Activated CD4-positive, alpha-beta T cell treated with anti-CD3 and anti-CD28 coated beads, Interleukin-2, amount 10 ng/mL, durations not matched to agents 7 days and 5 days (primary cell): ENCODE results near the gene CRY1. TPM values are rescaled to one million over a fixed set of nuclear protein-coding genes. Genes with fewer than 3 reads are reported as not detected.

Experiments used
- CTCF ChIA-PET: fragments of 350-600 bp; sonication (Branson Sonifier 250); formaldehyde crosslinking; loops from one replicate; lab custom pipeline; 2021; ENCODE audit warnings: antibody characterized with exemption; lab: Charles Lee
- POLR2A ChIA-PET: fragments of 350-600 bp; sonication (Branson Sonifier 250); formaldehyde crosslinking; loops from one replicate; lab custom pipeline; 2021; ENCODE audit warnings: antibody characterized with exemption; lab: Charles Lee
- DNase-seq: peaks from one replicate; pipeline ENCODE4 v3.0.0-alpha.2; 2020
- H3K27ac Mint-ChIP-seq: one replicate; pipeline ENCODE4 v1.8.0; 2021; ENCODE audit warnings: mild to moderate bottlenecking, moderate library complexity, mixed read lengths
- H3K27me3 Mint-ChIP-seq: one replicate; pipeline ENCODE4 v1.8.0; 2021; ENCODE audit warnings: mixed read lengths
- H3K36me3 Mint-ChIP-seq: one replicate; pipeline ENCODE4 v1.8.0; 2021; ENCODE audit warnings: low read depth, mixed read lengths
- H3K4me1 Mint-ChIP-seq: one replicate; pipeline ENCODE4 v1.8.0; 2021; ENCODE audit warnings: mixed read lengths
- H3K4me3 Mint-ChIP-seq: one replicate; pipeline ENCODE4 v1.8.0; 2021; ENCODE audit warnings: mild to moderate bottlenecking, moderate library complexity, mixed read lengths
- H3K9me3 Mint-ChIP-seq: one replicate; pipeline ENCODE4 v1.8.0; 2021; ENCODE audit warnings: mixed read lengths
- total RNA-seq, 2 experiments: library from RNA; stranded (reverse); gene quantifications; one replicate each; pipeline ENCODE4 v1.2.3, GENCODE V29; 2021

CRY1 gene
- total RNA-seq, 2 experiments from 2014 or later, result 12.2 to 12.9 TPM

DNA sequence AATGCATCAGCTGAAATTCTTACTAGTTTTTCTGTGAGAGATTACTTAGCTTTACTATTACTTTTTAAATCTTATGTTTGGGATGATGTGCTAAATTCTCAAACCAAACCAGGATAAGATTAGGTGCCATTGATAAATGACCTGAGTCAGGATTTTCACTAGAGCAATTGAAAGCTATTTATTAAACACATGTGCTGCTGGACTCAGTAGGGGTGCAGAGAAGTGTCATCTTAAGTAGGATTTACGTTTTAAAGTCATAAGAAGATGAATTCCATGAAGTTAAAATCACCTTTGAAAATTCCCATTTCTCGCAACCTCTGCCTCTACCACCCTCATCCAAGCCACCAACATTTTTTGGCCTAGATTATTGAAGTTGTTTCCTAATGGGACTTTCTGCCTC is 128.8 kb downstream of the CRY1 start:
- Mint-ChIP-seq H3K27me3 (no peaks in the 10 kb centered on the region), H3K4me3 (no peak overlapping the region), H3K27ac (no peak overlapping the region), H3K9me3 (no peaks in the 10 kb centered on the region), H3K36me3 (peaks cover 31% of the 10 kb centered on the region), H3K4me1 (peaks cover 12% of the 10 kb centered on the region)
- CTCF ChIA-PET, result interaction anchor here (0.5 kb wide), 1 partner anchor 666 kb away, joined by 3 read pairs; no protein-coding TSS in a partner anchor
- no peak for DNase-seq
- POLR2A ChIA-PET, result no interaction called here

DNA sequence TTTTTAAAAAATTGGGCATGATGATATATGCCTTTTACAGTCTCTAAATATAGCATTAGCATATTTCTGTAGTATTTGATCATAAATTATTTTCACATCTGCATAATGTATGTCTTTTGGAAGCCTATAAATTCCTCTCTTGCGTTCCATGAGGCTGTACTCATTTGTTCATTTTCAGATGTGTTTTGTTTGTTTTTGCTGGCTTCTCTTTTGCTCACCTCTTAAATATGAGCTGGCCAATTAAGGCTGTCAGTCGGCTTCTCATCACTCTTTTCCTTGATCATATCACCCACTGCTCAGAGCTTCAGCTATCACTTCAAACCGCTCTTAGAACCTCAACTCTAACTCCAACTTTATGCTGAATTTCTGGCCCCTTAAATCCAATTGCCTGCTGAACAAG is 131.1 kb downstream of the CRY1 start:
- H3K36me3 Mint-ChIP-seq, result peaks cover 21% of the 10 kb centered on the region
- H3K27me3 Mint-ChIP-seq, result no peaks in the 10 kb centered on the region
- H3K9me3 Mint-ChIP-seq, result no peaks in the 10 kb centered on the region
- H3K4me3 Mint-ChIP-seq, result no peak overlapping the region
- no peak for DNase-seq
- CTCF ChIA-PET, result no interaction called here
- H3K27ac Mint-ChIP-seq, result no peak overlapping the region
- POLR2A ChIA-PET, result no interaction called here
- H3K4me1 Mint-ChIP-seq, result peaks cover 27% of the 10 kb centered on the region

DNA sequence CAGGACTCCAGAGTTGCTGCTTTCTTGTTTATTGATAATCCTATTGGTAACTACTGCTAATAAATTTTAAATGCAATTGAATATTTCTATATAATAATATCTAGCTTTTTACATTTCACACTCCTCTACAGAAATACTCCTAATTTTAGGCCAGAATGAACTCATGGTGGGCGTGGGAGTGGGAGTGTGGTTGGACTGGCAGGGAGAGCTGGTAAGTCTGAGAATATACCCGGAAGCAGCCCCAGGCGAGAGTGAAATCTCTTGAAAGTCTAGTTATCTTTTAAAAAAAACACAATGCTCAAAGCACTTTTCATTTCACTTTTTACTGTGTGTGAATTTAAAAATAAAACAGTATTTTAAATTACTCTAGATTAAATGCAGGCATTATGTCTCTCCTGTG is 132.9 kb downstream of the CRY1 start:
- Mint-ChIP-seq H3K9me3 (no peaks in the 10 kb centered on the region), H3K4me1 (peaks cover 31% of the 10 kb centered on the region), H3K27ac (no peak overlapping the region), H3K36me3 (peaks cover 16% of the 10 kb centered on the region), H3K4me3 (no peak overlapping the region), H3K27me3 (no peaks in the 10 kb centered on the region)
- DNase-seq, result no peak
- CTCF ChIA-PET, result no interaction called here
- POLR2A ChIA-PET, result no interaction called here

DNA sequence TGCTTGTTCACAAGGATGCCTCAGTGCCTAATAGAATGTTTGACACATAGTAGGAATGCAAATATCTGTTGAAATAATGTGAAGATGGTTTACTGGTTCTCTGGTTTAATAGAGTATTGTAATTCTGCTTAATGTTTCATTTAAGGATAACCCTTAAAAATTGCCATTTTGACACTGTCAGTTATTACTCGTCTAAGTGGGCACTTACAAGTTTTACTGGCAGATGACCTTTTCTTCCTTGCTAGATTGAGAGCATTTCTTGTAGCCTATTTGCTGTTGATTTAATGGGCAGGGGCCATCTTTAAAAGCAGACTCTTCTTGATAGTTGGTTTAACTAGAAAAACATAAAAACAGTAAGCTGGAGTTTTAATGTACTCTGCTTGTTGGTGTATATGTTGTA is 135.8 kb downstream of the CRY1 start:
- POLR2A ChIA-PET, result no interaction called here
- H3K27me3 Mint-ChIP-seq, result no peaks in the 10 kb centered on the region
- no peaks in the 10 kb centered on the region for H3K9me3 Mint-ChIP-seq
- CTCF ChIA-PET, result no interaction called here
- H3K27ac Mint-ChIP-seq, result peak overlapping the region; percentile 98
- H3K4me3 Mint-ChIP-seq, result peak overlapping the region; percentile 96
- H3K36me3 Mint-ChIP-seq, result peaks cover 5% of the 10 kb centered on the region
- peaks cover 29% of the 10 kb centered on the region for H3K4me1 Mint-ChIP-seq
- no peak for DNase-seq

- POLR2A ChIA-PET, result no interaction called here
- peaks cover 2% of the 10 kb centered on the region for H3K36me3 Mint-ChIP-seq
- H3K9me3 Mint-ChIP-seq, result no peaks in the 10 kb centered on the region
Observed at GRCh38 chr12:106956048-106956578, 137.2 kb downstream of the CRY1 start.

DNA sequence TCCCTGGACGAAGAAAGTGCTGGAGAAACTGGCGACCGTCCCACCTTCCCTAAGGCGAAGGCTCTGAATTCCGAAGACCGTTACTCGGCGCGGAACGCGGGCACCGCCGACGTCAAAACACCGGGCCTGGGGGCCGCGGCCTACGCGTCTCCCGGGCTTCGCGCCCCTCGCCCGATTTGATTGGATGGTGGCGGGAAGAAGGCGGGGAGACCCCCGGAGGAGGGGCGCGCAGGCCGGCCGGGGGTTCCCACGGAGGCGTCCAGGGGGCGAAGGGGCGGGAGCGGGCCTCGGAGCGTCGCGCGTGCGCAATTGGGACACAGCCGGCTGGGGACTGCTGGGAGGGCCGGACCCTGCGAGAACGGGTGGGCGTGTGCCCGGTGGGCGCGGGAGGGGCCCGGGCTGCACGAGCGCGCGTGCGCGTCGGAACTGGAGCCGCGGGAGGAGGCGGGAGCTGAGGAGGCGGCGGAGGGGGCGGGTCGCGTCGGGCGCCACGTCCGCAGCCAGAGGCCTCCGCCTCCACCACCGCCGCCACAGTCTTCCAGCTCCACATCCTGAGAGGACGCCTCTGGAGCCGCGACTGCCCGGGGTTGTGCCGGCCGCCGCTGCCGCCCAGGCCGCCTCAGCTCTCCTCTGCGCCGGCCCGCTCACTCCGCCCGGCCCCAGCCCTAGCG is 137.8 kb downstream of the CRY1 start, which contains the start of gene TMEM263:
TSS of gene TMEM263 (plus strand) at position 531 of the 671 bp plus-strand sequence. CDS start 11,210 bp downstream, outside the sequence.
- Mint-ChIP-seq H3K9me3 (peaks cover 2% of the 10 kb centered on the region), H3K36me3 (peaks cover 3% of the 10 kb centered on the region), H3K27ac (peak within 1 kb of the TSS; percentile 98), H3K27me3 (peaks cover 10% of the 10 kb centered on the region), H3K4me1 (peaks cover 20% of the 10 kb centered on the region), H3K4me3 (peak within 1 kb of the TSS; percentile 96)
- CTCF ChIA-PET, result interaction anchor here (0.6 to 1.8 kb wide), 4 partner anchors 17 to 1623 kb away, joined by 3 to 6 read pairs (median 3); no protein-coding TSS in a partner anchor
- POLR2A ChIA-PET, result no interaction called here
- DNase-seq, result peak; percentile 86

More at GRCh38 chr12:106956048-106956578, 137.2 kb downstream of the CRY1 start:
- Mint-ChIP-seq H3K27me3 (peaks cover 6% of the 10 kb centered on the region), H3K27ac (peak overlapping the region; percentile 98), H3K4me1 (peaks cover 23% of the 10 kb centered on the region), H3K4me3 (peak overlapping the region; percentile 96)
- peak; percentile 66 for DNase-seq
- CTCF ChIA-PET, result interaction anchor here (0.6 to 1.8 kb wide), 4 partner anchors 16 to 1623 kb away, joined by 3 to 6 read pairs (median 4); no protein-coding TSS in a partner anchor

GRCh38 chr12:106954462-106955376 is 138.6 kb downstream of the CRY1 start:
- POLR2A ChIA-PET, result no interaction called here
- H3K4me1 Mint-ChIP-seq, result peaks cover 18% of the 10 kb centered on the region
- CTCF ChIA-PET, result interaction anchor here (0.6 to 0.9 kb wide), 3 partner anchors 23 to 203 kb away, joined by 3 to 4 read pairs (median 4); no protein-coding TSS in a partner anchor
- H3K27me3 Mint-ChIP-seq, result peaks cover 15% of the 10 kb centered on the region
- DNase-seq, result no peak
- H3K27ac Mint-ChIP-seq, result peak overlapping the region; percentile 89
- peaks cover 8% of the 10 kb centered on the region for H3K9me3 Mint-ChIP-seq
- H3K36me3 Mint-ChIP-seq, result peaks cover 5% of the 10 kb centered on the region
- peak overlapping the region; percentile 96 for H3K4me3 Mint-ChIP-seq

- POLR2A ChIA-PET, result no interaction called here
- CTCF ChIA-PET, result interaction anchor here (0.6 to 0.7 kb wide), 2 partner anchors 52 to 204 kb away, joined by 4 read pairs; no protein-coding TSS in a partner anchor
Observed at GRCh38 chr12:106953352-106954250, 139.7 kb downstream of the CRY1 start.

GRCh38 chr12:106950591-106950990 is 142.8 kb downstream of the CRY1 start:
- H3K4me1 Mint-ChIP-seq, result no peaks in the 10 kb centered on the region

More at GRCh38 chr12:106953352-106954250, 139.7 kb downstream of the CRY1 start:
- Mint-ChIP-seq H3K27ac (no peak overlapping the region), H3K9me3 (peaks cover 16% of the 10 kb centered on the region), H3K4me3 (no peak overlapping the region), H3K36me3 (peaks cover 8% of the 10 kb centered on the region), H3K4me1 (peaks cover 15% of the 10 kb centered on the region), H3K27me3 (peaks cover 19% of the 10 kb centered on the region)
- DNase-seq, result no peak

GRCh38 chr12:106947461-106947860 is 145.9 kb downstream of the CRY1 start:
- no peak for DNase-seq
- POLR2A ChIA-PET, result no interaction called here
- CTCF ChIA-PET, result interaction anchor here (0.7 to 1.7 kb wide), 2 partner anchors 589 to 640 kb away, joined by 3 read pairs; no protein-coding TSS in a partner anchor
- H3K27ac Mint-ChIP-seq, result no peak overlapping the region
- H3K36me3 Mint-ChIP-seq, result peaks cover 6% of the 10 kb centered on the region
- peaks cover 21% of the 10 kb centered on the region for H3K27me3 Mint-ChIP-seq
- no peak overlapping the region for H3K4me3 Mint-ChIP-seq
- H3K4me1 Mint-ChIP-seq, result no peaks in the 10 kb centered on the region
- peaks cover 30% of the 10 kb centered on the region for H3K9me3 Mint-ChIP-seq

More at GRCh38 chr12:106950591-106950990, 142.8 kb downstream of the CRY1 start:
- Mint-ChIP-seq H3K27ac (no peak overlapping the region), H3K36me3 (peaks cover 6% of the 10 kb centered on the region), H3K9me3 (peaks cover 27% of the 10 kb centered on the region), H3K4me3 (no peak overlapping the region), H3K27me3 (peaks cover 19% of the 10 kb centered on the region)
- CTCF ChIA-PET, result no interaction called here
- POLR2A ChIA-PET, result no interaction called here
- no peak for DNase-seq

DNA sequence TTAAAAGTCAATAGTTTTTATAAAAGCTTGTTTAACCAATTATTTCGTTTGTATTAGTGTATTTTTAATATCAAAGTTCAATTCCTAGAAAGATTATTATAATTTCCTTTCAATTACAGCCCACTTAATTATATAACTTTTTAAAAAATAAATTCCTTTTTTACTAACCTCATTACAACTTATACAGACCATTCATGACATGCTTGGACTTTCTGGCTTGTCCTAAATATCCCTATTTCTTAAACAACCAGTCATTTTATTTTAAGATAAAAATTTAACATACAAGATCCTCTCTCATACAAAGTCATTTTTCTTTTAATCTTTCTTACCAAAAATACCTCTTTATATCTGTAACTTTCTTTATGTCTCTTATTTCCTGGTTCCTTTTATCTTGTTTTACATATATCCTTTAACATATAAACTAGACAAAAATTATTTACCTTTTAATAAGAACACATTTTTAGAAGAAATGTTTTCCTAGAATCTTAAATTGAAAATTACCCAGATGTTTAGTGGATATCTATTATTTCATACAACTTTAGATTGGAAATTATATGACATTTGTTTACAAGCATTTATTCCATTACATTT is 148.0 kb downstream of the CRY1 start:
- ChIA-PET POLR2A (no interaction called here), CTCF (no interaction called here)
- Mint-ChIP-seq H3K4me3 (no peak overlapping the region), H3K27me3 (peaks cover 10% of the 10 kb centered on the region), H3K27ac (no peak overlapping the region), H3K4me1 (no peaks in the 10 kb centered on the region), H3K9me3 (peaks cover 27% of the 10 kb centered on the region), H3K36me3 (peaks cover 4% of the 10 kb centered on the region)
- no peak for DNase-seq
